CD4-positive, alpha-beta T cell treated with Interleukin-21 for 1 hour (primary cell): ENCODE data around the gene ENPP6.
"Not testable (repeated sequence)": the region's sequence is repeated elsewhere in the genome, so short reads cannot be mapped to it uniquely, and the experiment has no call there.

Source experiments
- DNase-seq: peaks from one replicate; pipeline ENCODE4 v3.0.0-alpha.2; 2020

Gene ENPP6

DNA sequence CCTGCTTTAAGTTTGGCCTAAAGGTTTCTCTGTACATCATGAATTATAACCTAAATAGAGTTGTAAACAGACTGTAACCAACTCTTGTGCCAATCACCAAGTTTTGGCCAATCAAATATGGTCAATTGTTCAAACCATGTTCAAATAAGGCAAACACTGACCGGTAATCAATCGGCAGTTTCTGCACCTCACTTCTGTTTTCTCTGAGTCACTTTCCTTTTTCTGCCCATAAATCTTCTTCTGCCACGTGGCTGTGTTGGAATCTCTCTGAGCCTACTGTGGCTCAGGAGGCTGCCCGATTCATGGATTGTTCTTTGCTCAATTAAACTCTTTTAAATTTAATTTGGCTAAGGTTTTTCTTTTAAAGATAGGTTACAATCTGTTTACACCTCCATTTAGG is 16.5 kb upstream of the ENPP6 start:
- DNase-seq: no peak

DNA sequence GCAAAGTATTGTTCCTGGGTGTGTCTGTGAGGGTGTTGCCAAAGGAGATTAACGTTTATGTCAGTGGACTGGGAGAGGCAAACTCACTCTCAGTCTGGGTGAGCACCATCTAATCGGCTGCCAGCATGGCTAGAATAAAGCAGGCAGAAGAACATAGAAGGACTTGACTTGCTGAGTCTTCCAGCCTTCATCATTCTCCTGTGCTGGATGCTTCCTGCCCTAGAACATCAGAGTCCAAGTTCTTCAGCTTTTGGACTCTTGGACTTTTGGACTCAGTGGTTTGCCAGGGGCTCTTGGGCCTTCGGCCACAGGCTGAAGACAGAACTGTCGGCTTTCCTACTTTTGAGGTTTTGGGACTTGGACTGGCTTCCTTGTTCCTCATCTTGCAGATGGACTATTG is 15.3 kb upstream of the ENPP6 start:
- no peak for DNase-seq

DNA sequence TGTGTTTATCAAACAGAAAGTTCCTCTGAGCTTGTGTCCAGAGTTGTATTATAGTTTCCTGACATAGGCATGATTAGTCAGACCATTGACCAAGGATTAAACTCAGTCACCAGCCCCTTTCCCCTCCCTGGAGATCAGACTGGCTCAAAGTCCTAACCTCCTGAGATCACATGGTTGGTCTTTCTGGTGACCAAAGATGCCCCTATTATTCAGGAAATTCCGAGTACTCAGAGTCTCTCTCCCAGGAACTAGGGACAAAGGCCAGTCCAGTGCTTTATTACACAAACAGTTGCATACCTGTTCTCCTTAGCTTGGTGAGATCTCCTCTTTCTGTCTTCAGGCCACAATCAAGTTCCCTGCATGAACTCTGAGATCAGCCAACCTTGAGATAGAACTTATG is 14.5 kb upstream of the ENPP6 start:
- DNase-seq: no peak

DNA sequence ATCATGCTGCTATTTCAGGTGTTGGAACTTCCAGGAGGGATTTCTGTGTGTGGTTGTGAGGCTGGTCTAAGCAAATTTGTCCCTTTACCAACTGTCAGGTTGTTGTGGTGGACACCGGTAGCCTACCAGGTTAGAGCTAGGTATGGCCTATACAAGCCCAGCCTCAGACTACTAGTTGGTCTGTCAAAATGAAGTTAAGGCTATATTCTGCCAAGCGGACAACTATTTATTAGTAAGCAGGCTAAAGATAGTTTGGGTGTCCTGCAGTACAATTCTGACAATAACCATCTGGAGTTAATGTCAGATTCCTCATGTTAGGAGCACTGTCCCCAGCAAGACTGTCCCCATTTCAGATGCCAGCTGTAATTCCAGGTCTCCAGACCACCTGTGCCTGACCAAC is 13.9 kb upstream of the ENPP6 start:
- no peak for DNase-seq

DNA sequence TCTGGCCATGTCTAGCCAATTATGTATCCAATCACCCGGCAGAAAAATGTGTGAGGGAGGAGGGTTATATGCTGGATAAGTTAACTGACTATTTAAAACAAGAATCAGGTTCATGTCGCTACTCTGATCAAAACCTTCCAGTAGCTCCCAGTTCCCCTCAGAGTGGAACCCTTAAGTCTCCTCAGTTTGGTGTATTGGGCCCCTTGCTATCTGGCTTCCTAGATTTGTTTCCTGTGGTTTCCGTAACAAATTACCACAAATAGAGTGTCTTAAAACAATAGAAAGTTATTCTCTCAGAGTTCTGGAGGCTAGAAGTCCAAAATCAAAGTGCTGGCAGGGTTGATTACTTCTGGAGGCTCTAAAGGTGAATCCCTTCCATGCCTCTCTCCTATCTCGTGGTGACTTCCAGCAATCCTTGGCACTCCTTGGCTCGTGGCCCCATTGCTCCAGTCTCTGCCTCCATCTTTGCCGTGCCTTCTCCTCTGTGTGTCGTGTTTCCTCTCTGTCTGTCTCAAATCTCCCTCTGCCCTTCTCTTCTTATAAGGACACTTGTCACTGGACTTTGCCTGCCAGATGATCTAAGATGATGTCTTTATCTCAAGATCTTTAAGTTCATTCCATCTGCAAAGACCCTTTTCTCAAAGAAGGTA is 10.5 kb upstream of the ENPP6 start:
- no peak for DNase-seq

DNA sequence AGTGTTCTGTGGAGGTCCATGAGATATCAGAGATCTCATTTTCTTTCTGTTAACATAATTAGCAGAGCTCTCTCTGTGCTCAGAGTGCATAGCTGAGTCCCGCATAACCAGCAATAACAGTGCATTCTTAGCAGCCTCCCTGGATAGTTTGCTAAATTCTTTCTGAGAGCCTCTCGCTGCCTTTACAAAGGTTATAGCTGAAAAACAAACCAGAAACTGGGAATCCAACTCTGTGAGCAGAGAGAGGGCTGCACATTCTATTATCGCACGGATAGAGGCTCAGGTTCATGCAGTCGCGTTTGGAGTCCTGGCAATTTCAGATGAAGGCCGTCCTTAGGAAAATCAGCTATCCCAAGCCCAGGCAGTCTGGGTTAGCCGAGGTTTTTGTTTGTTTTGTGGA is 1.2 kb downstream of the ENPP6 start:
- DNase-seq: no peak

DNA sequence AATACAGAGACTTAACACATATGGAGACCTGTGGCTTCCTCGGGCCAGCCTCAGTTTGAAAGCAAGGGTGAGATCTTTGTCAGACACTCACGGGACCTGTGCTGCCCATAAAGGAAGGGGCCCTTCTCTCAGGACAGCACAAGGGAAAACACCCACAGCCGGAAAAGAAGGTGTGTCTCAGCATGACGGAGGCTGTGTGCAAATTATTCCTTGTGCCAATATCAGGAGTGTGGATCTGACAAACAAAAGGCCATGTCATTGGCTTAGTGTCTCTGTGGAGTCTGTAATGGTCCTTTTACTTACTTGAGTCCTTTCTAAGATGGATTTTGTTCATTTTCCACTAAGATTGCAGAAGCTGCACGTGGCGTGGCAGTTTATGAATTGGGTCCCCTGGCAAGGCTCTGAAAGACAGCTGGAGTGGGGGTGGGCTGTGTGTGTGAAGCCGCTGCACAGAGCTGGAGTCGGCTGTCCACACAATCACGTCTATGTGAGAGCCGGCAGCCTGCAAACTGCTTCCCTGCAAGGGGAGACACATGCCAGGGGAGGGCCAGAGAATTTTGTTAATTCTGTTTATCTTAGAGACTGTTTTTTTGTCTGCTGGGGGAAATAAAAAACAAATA is 1.9 kb downstream of the ENPP6 start:
- no peak for DNase-seq

DNA sequence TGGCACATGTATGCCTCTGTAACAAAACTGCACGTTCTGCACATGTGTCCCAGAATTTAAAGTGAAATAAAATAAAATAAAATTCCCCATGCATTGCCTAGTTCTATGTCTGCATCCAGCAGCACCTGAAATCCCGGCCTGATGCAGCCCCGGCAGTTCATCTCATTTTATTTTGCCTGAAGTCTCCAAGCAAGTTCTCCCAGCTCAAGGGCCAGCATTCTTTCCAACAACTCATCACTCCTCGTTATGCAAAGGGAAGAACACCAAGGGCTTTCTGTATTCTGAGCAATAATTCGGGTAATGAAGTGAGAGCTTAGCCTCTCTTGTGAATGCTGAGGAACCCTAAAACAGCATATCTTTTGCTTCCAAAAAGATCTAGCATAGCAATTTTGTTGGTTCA is 2.7 kb downstream of the ENPP6 start:
- no peak for DNase-seq

DNA sequence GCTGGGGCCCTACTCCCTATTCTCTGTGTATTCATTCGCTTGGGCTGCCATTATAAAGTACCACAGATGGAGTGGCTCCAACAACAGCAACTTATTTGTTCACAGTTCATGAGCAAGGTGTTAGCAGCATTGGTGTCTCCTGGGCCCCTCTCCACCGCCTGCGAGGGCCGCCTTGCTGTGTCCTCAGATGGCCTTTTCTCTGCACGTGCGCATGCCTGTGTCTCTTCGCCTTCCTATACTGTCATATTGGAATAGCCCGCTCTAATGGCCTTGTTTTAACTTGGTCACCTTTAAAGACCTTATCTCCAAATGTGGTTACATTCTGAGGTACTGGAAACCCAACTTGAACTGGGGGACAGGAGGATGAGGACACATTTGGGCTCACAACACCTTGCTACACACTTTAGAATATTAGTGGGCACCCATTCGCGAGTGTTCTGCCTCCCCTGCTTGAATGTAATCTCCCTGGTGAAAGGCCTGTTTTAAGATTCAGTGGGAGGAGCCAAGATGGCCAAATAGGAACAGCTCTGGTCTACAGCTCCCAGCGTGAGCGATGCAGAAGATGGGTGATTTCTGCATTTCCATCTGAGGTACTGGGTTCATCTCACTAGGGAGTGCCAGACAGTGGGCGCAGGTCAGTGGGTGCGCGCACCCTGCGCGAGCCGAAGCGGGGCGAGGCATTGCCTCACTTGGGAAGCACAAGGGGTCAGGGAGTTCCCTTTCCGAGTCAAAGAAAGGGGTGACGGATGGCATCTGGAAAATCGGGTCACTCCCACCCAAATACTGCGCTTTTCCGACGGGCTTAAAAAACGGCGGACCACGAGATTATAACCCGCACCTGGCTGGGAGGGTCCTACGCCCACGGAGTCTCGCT is 9.7 kb downstream of the ENPP6 start:
- not testable (repeated sequence) for DNase-seq

DNA sequence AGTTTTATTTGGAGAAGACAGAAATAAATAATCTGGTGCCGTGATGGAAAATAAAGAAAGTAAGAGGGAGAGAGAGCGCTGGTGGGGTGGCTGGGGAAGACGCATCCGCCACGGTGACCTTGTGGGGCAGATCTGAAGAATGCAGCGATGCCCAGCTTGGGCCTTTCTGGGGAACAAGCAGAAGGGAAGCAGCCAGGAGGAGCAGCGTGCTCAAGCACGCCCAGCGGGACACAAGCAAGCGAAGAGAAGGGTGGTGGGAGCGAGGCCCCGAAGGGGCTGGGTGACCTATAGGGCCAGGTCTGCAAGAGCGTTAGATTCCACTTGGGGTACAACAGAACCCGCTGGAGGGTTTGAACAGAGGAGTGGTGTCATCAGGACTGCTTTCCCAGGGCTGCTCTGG is 12.4 kb downstream of the ENPP6 start:
- no peak for DNase-seq

DNA sequence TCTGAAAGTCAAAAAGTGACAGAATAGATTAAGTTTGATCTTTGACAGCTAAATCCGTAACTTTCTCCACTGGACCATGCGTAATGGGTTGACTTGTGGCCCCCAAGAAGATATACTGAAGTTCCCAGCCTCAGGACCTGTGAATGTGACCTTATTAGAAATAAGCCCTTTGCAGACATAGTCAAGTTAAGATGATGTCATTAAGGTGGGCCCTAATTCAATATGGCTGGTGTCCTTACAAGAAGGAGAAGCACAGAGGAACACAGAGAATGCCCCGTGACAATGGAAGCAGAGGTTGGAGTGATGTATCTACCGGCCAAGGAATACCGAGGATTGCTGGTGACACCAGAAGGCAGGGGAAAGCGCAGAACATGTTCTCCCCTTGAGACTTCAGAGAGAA is 14.4 kb downstream of the ENPP6 start:
- DNase-seq: no peak

DNA sequence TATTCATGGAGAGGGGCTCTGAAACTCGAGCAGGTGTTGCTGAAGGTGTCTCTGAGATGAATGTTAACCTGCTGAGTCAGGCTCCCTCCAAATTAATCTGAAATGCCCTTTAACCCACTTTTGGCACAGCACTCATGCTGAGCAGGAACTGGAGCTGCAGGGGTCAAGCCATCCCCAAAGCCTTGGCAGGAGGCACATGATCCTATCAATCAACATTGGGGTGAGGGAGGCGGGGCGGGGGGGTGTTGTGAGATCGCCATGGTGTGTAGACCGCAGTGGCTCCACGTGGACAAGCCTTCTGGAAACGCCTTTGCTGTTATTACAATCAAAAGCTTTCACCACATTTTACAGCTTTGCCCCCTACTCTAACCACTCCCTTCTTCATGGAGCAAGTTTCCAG is 16.5 kb downstream of the ENPP6 start:
- no peak for DNase-seq

DNA sequence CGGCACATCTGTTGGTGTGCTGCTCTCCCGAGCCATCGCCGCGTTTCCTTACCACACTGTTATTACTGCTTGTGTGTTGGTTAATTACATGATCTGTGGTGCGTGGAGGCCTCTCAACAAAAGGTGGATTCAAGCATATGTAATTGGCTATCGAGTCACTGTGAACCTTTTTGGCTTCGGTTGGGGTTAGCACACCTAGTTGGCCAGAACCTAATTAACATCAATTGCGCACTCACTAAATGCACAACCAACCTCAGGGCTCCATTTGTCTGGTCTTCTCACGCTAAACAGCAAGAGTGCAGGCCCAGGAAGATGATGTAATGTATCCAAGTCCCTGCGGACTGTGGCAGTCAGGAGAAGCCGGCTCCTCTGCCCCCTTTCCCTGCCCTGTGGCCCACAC is 17.4 kb downstream of the ENPP6 start:
- DNase-seq: no peak

DNA sequence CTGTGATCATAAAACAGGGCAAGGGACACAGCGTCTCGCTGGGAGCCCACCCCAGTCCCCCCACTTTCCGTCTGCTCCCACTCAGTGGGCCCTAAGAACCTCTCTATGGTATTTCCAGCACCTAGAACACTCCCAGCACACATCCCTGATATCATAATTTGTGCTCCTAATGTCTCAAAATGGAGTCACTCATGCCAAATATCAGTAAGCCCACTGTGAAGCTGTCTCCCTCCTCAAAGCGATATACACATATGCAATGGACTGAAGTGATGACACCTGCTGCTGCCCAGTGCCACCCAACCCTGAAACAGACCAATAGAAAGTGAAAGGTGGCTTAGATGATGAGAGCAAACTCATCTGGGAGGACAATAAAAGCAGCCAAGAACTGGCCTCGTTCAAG is 17.9 kb downstream of the ENPP6 start:
- DNase-seq: no peak

DNA sequence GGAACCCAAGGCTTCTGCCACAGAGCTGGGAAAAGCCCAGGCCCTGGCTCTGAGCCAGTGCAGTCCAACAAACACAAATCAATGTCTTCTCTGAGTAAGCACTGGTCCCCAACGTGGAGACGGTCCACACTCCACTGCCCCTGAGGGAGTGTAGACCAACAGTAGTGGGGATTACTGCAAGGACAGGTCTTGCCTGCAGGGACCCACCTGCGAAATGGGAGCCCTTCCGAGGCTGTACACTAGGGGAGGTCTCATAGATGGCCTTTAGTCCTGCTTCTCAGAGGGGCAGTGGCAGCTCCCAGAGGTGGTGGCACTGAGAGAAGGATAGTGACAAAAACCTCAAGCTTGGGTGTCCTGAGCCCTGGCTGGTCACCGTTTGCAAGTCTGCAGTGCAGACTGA is 19.5 kb downstream of the ENPP6 start:
- no peak for DNase-seq

DNA sequence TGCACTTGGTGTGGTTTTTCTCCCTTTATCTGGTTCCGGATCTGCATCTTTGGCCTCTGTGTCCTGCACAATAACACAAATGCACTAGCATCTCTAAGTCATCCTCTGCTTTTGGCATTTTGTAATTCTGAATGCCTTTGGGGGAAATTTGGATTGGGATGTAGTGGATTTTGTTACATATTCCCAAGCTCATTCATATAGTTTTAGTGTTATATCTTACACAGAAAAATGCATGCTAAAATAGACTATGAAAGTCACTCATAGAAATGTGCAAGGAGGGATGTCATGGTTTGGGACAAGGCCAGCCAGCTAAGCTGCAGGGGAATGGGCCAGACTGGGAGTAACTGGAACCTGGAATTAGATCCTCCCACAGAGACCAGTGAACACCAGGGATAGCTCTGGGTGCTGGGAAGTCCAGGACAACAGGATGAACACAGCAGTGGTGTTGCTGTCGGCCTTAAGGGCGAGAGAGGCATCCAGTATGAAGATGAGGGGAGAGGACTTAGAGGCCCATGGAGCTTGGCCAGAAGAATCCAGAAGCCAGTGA is 20.1 kb downstream of the ENPP6 start:
- no peak for DNase-seq

DNA sequence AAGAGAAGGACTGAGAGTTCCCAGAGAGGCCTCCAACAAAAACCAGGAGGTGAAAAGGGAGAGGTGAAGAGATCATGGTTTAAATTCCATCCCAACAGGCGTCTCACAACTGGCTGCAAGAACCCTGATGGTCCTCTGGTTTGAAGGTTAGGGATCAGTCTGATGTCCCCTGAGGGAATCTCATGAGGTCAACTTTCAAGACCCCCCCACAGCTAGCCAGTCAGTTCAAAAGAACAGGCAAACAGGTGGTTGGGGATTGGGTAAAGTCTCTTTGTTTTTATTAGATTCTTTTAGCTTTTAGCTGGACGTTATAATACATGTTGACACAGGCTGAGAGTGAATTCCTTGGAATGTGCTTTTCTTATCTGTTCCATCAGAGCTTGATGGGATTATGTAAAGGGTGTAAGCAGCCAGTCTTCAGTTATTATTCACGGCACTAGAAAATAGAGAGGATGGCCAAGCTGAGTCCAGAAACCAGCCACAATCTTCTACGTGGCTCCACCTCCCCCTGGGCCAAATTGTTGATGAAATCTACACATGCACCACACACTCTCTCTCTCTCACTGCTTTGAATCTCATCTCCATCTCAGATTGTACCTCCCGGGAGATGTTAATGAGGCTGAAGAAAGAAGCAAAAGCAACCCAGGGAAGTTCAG is 20.8 kb downstream of the ENPP6 start:
- no peak for DNase-seq

DNA sequence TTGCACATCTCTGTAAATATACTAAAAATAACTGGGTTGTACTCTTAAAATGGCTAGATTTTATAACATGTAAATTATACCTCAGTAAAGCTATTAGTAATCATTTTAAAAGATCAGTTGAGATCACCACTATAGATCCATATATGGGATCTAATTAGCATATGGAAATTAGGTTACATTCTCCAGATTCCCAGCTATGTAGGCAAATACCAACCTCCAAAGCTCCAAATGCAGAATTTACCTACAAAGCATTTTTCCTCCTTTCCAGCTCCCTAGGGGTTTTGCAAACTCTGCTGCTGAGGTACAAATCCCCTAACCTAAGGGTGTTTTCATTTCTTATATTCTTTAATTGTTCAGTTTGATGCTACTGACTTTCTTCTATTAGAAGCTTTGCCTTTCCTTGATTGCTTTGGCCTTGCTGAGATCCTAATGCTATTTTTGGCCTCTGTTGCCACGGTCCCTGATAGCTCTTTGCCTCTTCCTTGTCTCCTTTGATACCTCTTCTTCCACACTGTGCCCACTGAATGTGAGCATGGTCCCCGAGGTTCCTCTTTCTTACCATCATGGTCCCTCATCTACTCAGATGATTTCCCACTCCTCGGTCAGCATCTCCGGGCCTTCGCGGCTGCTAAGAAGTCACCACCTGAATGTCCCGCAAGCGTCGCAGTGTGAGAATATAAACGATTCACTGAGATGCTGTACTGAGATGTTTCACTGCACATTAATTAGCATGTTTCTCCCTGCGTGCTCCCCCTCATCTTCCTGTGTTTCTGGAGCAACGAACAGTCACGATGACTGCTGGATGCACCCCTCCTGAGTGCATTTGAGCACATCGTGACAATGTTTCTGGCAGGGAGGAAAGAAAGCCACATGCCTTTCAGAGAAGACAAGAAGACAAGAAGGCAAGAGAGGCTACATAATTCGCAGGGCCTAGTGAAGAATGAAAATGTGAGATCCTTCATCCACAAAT is 23.8 kb downstream of the ENPP6 start:
- DNase-seq: no peak

DNA sequence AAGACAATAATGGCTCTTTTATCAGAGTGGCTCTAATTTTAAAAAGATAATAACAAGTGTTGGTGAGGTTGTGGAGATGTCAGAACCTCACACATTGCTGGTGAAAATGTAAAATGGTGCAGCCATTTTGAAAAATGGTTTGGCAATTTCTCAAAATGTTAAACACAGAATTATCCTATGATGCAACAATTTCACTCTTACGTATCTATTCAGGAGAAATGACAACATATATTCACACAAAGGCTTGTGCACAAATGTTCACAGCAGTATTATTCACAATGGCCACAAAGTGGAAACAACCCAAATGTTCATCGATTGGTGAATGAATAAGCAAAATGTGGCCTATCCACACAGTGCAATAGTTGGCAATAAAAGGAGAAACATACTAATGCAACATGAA is 24.7 kb downstream of the ENPP6 start:
- DNase-seq: no peak

DNA sequence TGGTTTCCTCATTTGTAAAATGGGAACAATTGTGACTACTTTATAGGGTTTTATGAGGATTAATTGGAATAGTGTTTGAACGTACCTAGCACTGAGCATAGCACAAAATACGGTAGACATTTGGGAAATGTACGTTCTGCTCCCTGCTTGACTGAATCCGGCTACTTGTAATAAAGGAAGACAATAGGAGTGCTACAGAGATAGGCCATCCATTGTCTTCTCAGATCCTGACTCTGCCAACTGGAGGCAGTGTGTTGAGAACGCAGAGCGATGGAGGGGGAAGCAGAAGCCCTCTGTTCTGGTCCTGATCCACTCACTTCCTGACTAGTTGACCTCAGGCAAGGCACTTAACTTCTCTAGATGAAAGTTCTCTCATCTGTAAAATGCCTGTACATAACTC is 26.4 kb downstream of the ENPP6 start:
- no peak for DNase-seq

DNA sequence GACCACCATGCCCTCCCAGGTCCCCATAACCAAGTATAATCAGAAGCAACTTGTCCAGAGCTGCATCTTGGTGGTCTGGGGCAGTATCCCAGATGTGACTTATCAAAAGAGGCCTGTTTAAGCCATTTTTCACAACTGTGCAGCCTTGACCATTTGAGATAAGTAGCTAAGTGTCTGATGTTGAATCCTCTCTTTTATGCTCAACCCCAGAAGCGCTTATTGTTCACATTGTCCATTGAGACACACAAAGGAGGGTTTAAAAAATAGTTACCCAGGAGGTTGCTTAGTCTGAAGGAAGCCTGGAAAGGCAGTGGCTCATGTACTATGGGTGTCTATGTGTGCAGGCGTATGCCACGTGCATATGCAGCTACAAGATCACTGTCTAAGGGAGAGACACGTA is 27.0 kb downstream of the ENPP6 start:
- DNase-seq: no peak

DNA sequence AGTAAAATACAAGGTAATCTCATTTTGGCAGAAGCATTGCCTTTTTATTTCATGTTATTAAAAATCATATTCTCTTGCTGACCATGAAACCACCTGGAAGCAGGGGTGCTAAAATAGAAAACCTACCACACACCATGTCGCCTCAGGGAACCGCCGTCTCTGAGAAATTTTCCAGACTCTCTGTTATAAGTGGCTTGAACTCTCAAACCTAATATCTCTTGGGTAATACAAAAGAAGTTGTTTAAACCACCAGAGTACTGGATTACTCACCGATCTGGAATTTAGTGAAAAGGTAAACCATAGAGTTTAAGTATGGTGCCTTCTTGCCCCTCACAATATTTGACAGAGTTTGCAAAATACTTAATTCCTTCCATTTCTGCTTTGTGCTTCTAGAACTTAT is 27.7 kb downstream of the ENPP6 start:
- DNase-seq: no peak
